Dendritic cell treated with granulocyte-macrophage colony-stimulating factor and Interleukin-4, amounts not matched to agents 40 ng/mL and 50 ng/mL, for 4 days (primary cell): Measurements from ENCODE around the gene RPAP3.
A peak's percentile ranks its signal among the peaks of the same experiment; 100 is the strongest.

Experiments used
- H3K27ac Mint-ChIP-seq: one replicate; pipeline ENCODE4 v1.8.0; 2022; ENCODE audit warnings: mild to moderate bottlenecking, mixed read lengths
- H3K27me3 Mint-ChIP-seq: one replicate; pipeline ENCODE4 v1.8.0; 2022; ENCODE audit warnings: mild to moderate bottlenecking, mixed read lengths
- H3K36me3 Mint-ChIP-seq: one replicate; pipeline ENCODE4 v1.8.0; 2022; ENCODE audit warnings: low read depth, mixed read lengths
- H3K4me1 Mint-ChIP-seq: one replicate; pipeline ENCODE4 v1.8.0; 2022; ENCODE audit warnings: low read depth, mixed read lengths
- H3K4me3 Mint-ChIP-seq: one replicate; pipeline ENCODE4 v1.8.0; 2022; ENCODE audit warnings: mild to moderate bottlenecking, moderate library complexity, mixed read lengths
- H3K9me3 Mint-ChIP-seq: one replicate; pipeline ENCODE4 v1.8.0; 2022; ENCODE audit warnings: mixed read lengths
- intact Hi-C: fragments of 100-400 bp; cut with micrococcal nuclease; formaldehyde crosslinking; loops from one replicate; pipeline ENCODE4 v1.15.0; 2022

Gene RPAP3

DNA sequence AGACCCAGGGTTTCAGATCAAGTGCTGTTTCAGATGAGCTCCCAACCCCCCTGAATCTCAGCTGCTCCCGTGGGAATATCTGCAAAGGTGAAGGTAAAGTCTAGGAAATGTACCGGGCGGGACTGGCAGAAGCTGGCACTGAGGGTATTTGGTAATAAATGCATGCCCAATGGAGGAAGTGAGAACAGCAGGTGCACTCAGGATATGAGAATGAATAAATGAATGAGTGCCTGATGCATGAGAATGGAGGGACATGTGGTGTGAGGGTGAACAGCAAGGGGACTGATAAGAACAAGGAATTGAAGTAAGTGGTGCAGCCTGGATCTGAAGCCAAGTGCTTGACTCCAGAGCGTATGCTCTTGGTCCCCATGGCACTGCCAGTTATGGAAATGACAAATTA is 41.3 kb upstream of the RPAP3 start:
- Mint-ChIP-seq H3K36me3 (no peaks in the 10 kb centered on the region), H3K27ac (no peak overlapping the region), H3K4me3 (no peak overlapping the region), H3K9me3 (no peaks in the 10 kb centered on the region), H3K27me3 (peaks cover 44% of the 10 kb centered on the region), H3K4me1 (peaks cover 19% of the 10 kb centered on the region)
- intact Hi-C loops = no loop called here

GRCh38 chr12:47746523-47746922 is 40.7 kb upstream of the RPAP3 start:
- Mint-ChIP-seq H3K27ac (no peak overlapping the region), H3K9me3 (no peaks in the 10 kb centered on the region), H3K4me3 (no peak overlapping the region), H3K36me3 (no peaks in the 10 kb centered on the region), H3K4me1 (peaks cover 21% of the 10 kb centered on the region), H3K27me3 (peaks cover 44% of the 10 kb centered on the region)
- intact Hi-C loops = no loop called here

DNA sequence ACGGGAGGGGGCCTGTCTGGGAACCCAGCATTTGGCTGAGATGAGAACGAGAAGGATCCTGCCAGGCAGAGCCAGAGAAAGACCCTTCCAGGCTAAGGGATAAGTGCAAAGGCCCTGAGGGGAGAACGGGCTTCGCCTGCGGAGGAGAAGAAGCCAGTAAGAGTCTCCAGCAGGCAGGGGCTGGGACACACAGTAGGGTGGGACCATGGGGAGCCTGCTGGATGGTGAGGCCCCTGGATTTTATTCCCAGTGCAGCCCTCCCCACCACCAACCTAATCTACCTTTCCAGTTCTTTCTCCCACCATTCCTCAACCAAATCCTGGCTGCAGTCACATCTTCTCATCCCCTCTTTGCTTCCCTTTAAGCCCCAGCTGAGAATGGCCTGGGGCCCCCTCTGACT is 40.2 kb upstream of the RPAP3 start:
- H3K36me3 Mint-ChIP-seq = no peaks in the 10 kb centered on the region
- no peak overlapping the region for H3K4me3 Mint-ChIP-seq
- intact Hi-C loops = no loop called here
- peaks cover 26% of the 10 kb centered on the region for H3K4me1 Mint-ChIP-seq
- H3K27ac Mint-ChIP-seq = no peak overlapping the region
- H3K9me3 Mint-ChIP-seq = no peaks in the 10 kb centered on the region
- H3K27me3 Mint-ChIP-seq = peaks cover 45% of the 10 kb centered on the region

DNA sequence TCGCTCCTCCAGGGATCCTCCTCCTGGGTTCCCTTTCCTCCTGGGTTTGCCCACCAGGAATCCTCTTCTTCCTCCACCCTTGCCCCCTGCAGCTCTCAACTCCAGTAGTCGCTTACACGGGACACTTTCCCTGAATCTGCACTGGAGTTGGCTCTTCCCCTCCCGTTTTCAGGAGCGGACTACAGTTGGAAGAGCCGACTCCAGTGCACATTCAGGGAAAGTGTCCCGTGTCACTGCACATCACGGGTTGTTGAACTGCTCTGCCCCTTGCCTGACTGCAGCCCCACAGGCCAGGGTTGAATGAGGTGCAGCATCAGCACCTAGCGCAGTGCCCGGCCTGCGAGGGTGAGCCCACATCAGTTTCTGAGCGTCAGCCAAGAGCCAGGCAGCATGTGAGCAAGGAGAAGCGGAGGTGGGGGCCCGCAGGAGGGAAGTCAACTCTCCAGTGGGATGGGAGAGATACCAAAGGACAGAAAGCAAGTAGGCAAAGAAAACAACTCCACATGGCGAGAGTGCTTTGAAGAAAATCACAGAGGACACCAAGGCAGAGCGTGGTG is 39.7 kb upstream of the RPAP3 start:
- Mint-ChIP-seq H3K36me3 (no peaks in the 10 kb centered on the region), H3K27ac (no peak overlapping the region), H3K27me3 (peaks cover 45% of the 10 kb centered on the region)

DNA sequence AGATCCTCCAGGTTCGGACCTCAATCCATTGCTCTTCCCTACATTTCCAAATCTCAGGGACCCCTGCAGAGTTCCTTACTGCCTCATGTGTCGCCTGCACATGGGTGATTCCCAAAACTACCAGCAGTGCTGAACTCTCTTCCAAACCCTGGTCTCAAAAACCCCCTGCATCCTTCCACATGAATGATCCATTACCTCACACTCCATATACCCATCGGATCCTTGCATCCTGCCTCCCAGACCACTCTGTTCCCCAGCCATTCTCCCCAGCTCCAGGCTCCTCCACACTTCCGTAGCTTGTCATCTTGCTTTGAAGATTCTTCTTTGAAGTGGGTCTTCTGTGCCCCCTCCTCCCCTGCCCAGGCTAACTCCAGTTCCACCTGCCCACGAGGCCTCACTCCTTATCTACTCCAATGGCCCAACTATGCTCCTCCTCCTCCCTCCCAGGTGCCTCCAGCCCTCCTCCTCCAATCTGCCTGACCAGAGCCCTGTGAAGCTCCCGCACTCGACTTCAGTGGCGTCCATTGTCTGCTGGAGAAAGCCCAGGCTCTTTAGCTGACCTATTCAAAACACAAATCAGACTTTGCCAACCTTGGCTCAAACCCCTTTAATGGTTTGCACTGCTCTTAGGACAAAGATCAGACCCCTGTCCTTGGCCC is 39.1 kb upstream of the RPAP3 start:
- H3K36me3 Mint-ChIP-seq = no peaks in the 10 kb centered on the region
- peaks cover 27% of the 10 kb centered on the region for H3K4me1 Mint-ChIP-seq
- no peak overlapping the region for H3K27ac Mint-ChIP-seq
- no peaks in the 10 kb centered on the region for H3K9me3 Mint-ChIP-seq
- H3K4me3 Mint-ChIP-seq = no peak overlapping the region
- intact Hi-C loops = no loop called here
- peaks cover 49% of the 10 kb centered on the region for H3K27me3 Mint-ChIP-seq

More for the DNA sequence above, 39.7 kb upstream of the RPAP3 start:
- H3K4me3 Mint-ChIP-seq = no peak overlapping the region
- no peaks in the 10 kb centered on the region for H3K9me3 Mint-ChIP-seq
- intact Hi-C loops = no loop called here
- H3K4me1 Mint-ChIP-seq = peaks cover 27% of the 10 kb centered on the region

GRCh38 chr12:47744005-47744651 is 38.3 kb upstream of the RPAP3 start:
- Mint-ChIP-seq H3K27me3 (peaks cover 52% of the 10 kb centered on the region), H3K36me3 (no peaks in the 10 kb centered on the region), H3K27ac (peak overlapping the region; percentile 10), H3K4me1 (peaks cover 32% of the 10 kb centered on the region), H3K9me3 (no peaks in the 10 kb centered on the region), H3K4me3 (no peak overlapping the region)
- intact Hi-C loops = no loop called here

DNA sequence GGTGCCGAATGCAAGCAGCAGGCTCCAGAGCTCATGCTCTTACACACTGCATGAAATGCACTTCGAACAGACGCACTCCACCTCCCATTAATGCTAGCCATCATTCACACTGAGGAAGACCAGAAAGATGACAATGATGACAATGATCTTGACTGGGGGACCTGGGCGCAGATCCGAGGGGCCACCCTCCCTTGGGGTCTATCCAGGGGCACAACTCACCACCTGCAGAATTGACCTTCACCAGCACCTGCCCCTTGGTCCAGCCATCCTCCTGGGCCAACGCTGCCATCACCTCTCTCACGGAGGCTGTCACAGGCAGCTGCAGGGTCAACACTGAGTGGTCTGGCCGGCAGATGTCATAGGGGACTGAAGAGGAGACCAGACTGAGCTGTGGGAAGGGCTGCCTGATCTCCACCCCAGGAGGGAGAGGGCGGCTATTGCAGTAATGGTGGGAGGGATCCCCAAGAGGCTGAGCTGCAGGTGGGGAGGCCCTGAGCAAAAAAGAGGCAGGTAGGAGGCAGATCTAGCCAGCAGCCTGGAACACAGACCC is 37.6 kb upstream of the RPAP3 start:
- H3K36me3 Mint-ChIP-seq = no peaks in the 10 kb centered on the region
- intact Hi-C loops = no loop called here
- H3K27me3 Mint-ChIP-seq = peaks cover 46% of the 10 kb centered on the region
- H3K4me1 Mint-ChIP-seq = peaks cover 32% of the 10 kb centered on the region
- H3K9me3 Mint-ChIP-seq = no peaks in the 10 kb centered on the region
- H3K27ac Mint-ChIP-seq = peak overlapping the region; percentile 10
- no peak overlapping the region for H3K4me3 Mint-ChIP-seq

GRCh38 chr12:47742253-47742825 is 36.5 kb upstream of the RPAP3 start:
- Mint-ChIP-seq H3K27ac (no peak overlapping the region), H3K36me3 (no peaks in the 10 kb centered on the region), H3K27me3 (peaks cover 48% of the 10 kb centered on the region), H3K9me3 (no peaks in the 10 kb centered on the region), H3K4me3 (no peak overlapping the region), H3K4me1 (peaks cover 33% of the 10 kb centered on the region)
- intact Hi-C loops = loop anchor here (1.0 kb wide), 2 partner anchors 37 to 97 kb away; no protein-coding TSS in a partner anchor

DNA sequence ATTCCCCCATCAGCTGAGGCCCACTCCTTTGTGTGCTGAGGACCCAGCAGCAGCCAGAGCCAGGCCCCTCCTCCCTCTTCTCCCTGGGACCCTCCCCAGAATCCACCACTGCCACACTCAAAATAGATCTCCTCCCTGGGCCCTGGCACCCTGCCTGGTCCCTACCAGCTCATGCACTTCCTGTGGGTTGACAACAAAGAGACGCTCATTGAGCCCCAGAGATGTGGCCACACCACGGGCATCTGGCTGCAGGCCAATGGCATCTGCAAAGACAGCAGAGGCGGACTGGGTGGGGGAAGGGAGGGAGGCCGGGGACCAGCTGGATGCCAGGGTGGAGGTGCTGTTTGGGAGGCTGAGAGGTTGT is 35.5 kb upstream of the RPAP3 start:
- Mint-ChIP-seq H3K27ac (peak overlapping the region; percentile 62), H3K4me3 (no peak overlapping the region), H3K36me3 (no peaks in the 10 kb centered on the region), H3K27me3 (peaks cover 41% of the 10 kb centered on the region), H3K4me1 (peaks cover 43% of the 10 kb centered on the region), H3K9me3 (no peaks in the 10 kb centered on the region)
- intact Hi-C loops = no loop called here

DNA sequence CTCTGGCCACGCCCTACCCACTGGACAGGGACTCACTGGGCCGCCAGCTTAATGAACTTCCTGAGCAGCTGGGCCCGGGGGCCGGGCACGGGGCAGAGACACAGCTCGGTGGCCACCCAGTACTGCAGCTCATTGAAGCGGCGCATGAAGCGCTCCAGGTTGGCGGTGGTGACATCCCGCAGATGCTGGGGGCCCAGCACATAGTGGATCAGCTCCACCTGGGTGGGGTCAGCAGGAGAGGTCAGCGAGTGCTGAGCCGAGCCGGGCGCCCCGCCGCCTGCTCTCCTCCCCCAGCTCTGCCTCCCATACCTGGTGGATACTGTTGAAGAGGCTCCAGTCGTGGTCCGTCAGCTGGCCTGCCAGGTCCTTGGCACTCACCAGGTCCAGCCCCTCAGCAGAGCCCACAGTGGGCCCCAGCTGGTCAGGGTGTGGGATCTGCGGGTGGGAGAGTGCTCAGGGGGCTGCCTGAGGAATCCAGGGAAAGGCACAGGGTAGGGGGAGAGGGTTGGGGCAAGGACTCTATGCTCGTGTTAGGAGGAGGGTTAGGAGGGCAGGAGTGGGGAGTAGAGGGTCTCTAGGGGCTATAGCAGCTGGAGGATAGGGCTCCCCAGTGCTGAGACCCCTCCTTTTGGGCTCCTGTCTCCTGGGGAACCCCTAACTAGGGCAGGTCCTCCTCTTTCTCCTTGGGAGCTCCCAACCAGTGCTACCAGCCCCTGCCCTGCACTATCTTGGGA is 34.9 kb upstream of the RPAP3 start:
- Mint-ChIP-seq H3K27ac (peak overlapping the region; percentile 62), H3K4me3 (no peak overlapping the region), H3K27me3 (peaks cover 38% of the 10 kb centered on the region), H3K9me3 (no peaks in the 10 kb centered on the region), H3K4me1 (peaks cover 48% of the 10 kb centered on the region), H3K36me3 (no peaks in the 10 kb centered on the region)
- intact Hi-C loops = no loop called here

DNA sequence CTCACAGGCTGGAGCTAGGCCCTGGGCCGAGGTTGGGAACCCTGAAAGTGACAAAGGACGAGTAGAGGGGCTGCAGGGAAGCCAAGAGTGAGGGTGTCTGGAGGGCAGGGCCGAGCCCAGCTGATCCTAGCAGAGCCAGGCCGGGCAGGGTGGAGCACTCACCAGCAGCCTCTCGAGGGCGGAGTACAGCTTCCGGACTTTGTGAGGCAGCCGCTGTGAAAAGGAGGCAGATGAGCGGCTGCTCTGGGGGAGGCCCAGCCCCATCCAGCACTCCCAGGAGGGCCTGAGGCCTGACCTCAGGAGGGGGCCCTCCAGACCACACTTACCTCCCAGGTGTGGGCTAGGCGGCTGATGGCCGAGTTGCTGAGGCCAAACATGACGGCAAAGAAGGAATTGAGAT is 34.1 kb upstream of the RPAP3 start:
- intact Hi-C loops = no loop called here
- H3K4me3 Mint-ChIP-seq = peak overlapping the region; percentile 24
- no peaks in the 10 kb centered on the region for H3K9me3 Mint-ChIP-seq
- H3K27ac Mint-ChIP-seq = peak overlapping the region; percentile 62
- peaks cover 56% of the 10 kb centered on the region for H3K4me1 Mint-ChIP-seq
- H3K36me3 Mint-ChIP-seq = no peaks in the 10 kb centered on the region
- peaks cover 32% of the 10 kb centered on the region for H3K27me3 Mint-ChIP-seq

GRCh38 chr12:47739297-47739696 is 33.5 kb upstream of the RPAP3 start:
- peaks cover 61% of the 10 kb centered on the region for H3K4me1 Mint-ChIP-seq
- intact Hi-C loops = no loop called here
- no peak overlapping the region for H3K4me3 Mint-ChIP-seq
- peak overlapping the region; percentile 62 for H3K27ac Mint-ChIP-seq
- H3K27me3 Mint-ChIP-seq = peaks cover 26% of the 10 kb centered on the region
- H3K36me3 Mint-ChIP-seq = no peaks in the 10 kb centered on the region
- H3K9me3 Mint-ChIP-seq = no peaks in the 10 kb centered on the region

DNA sequence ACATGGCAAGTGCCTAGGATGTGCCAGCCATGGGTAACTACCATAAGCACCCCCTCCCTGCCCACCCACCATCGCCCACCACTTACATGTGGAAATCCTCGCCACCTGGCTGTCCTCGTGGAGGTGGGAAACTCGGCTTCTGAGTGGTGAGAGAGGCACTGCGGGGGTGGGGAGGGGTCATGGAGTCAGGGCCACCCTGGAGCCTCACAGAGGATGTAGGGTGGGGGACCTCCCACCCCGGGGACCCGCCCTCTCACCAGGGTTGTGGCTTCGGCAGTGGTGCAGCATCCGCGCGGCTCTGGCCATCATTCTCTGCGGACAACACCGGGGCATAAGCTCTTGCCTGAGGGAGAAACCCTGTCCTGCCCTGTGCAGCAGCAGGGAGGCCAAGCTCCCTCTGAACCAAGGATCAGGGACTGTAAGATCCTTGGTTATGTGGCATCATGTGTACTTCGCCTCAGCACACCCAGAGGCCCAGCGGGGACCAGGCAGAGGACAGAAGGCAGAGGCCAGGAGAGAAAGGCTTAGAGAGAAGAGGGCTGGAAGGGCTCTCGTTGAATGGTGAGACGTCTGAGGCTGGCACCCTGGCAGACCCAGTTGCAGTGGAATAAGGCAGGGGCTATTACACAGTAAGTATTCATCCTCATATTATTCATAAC is 32.2 kb upstream of the RPAP3 start:
- intact Hi-C loops = no loop called here
- Mint-ChIP-seq H3K27me3 (peaks cover 18% of the 10 kb centered on the region), H3K36me3 (no peaks in the 10 kb centered on the region), H3K9me3 (no peaks in the 10 kb centered on the region), H3K4me3 (no peak overlapping the region), H3K4me1 (peaks cover 58% of the 10 kb centered on the region), H3K27ac (no peak overlapping the region)
